GM21528 (cell line): ENCODE data around the gene CACNG4.
"Not testable (repeated sequence)": the region's sequence is repeated elsewhere in the genome, so short reads cannot be mapped to it uniquely, and the experiment has no call there.

Source experiments
- ATAC-seq: cut with Tn5 transposase; IDR thresholded peaks from one replicate; pipeline ENCODE4 v1.9.1; 2021; ENCODE audit warnings: mild to moderate bottlenecking, moderate library complexity; ENCODE audit not compliant: unreplicated experiment, low FRiP score

CACNG4 gene

DNA sequence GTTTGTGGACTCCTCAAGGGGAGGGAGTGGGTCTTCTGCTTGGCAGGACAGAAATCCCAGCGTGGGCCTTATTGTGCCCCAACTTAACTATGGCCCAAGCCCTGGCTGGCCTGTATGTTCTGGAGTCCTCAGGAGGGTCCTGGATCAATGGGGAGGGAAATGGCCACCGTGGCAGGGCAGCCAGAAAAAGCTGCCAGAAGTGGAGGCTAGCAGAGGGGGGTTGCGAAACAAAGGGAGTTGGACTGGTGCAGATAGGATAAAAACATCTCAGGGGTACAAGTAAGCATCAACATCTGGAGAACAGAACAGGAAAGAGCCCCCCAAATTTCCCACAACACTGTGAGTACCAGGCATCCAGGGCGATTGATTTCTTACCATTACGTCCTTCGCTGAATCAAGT is 76.1 kb downstream of the CACNG4 start:
- no peak for ATAC-seq

GRCh38 chr17:67041119-67041518 is 76.6 kb downstream of the CACNG4 start:
- ATAC-seq: not testable (repeated sequence)

- no peak for ATAC-seq
Observed at GRCh38 chr17:67041531-67041930, 77.0 kb downstream of the CACNG4 start.

- ATAC-seq: no peak
Observed at GRCh38 chr17:67041941-67042899, 77.7 kb downstream of the CACNG4 start.

DNA sequence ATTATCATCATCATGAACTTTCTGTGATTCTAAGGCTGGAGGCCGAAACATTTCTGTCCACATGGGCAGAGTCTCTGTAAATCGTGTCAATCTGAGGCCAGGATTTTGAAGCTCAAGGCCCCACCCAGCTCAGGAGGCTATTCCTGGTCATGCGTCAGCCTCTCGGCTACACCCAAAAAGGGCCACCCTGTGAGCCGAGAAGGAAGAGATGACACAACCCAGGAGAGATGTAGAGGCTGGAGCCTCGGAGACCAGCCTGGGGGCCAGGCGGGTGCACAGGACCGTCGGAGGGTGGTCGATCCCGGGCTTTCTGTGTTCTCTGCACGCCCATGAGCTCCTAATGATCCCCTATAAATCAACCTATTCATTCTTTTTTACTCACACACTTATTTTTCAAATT is 78.8 kb downstream of the CACNG4 start:
- ATAC-seq: no peak

DNA sequence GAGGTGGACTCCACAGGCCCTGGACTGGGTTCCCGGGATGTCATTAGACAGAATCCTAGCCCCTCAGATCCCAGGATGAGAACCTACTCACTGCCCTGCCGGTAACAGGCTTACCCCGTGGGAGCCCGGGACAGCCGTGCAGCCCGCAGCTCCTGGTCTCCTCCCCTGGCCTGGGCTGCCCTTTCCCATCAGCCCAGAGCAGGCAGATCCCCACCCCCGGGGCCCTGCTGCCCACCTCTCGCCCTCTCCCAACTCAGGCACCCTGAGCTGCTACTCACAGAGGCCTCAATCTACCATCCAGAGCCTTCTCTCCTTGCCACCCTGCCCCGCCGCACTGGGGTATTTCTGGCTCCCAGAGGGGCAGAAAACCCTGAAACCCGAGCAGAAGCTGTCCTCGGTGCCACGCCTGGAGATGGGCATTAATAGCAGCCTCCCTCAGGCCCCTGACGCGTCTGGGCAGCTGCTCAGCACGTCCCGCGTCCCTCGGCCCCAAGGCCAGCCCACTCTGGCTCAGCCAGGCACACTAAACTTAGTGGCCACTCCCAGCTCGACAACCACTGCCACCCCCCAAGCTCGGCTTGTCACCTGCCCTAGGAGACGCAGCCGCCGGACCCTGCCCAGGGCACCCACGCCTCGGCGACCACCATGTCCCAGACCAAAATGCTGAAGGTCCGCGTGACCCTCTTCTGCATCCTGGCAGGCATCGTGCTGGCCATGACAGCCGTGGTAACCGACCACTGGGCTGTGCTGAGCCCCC is 79.7 kb downstream of the CACNG4 start, which contains the start of gene CACNG1:
Gene CACNG1 (plus strand): TSS at position 539 of the 757 bp plus-strand sequence. CDS start 107 bp downstream, at position 646.
- no peak for ATAC-seq

GRCh38 chr17:67044940-67045339 is 80.4 kb downstream of the CACNG4 start:
- ATAC-seq: no peak

GRCh38 chr17:67046398-67046797 is 81.9 kb downstream of the CACNG4 start:
- ATAC-seq: no peak

- no peak for ATAC-seq
Observed at GRCh38 chr17:67047382-67047781, 82.9 kb downstream of the CACNG4 start.

GRCh38 chr17:67049025-67049739 is 84.7 kb downstream of the CACNG4 start:
- ATAC-seq: no peak

DNA sequence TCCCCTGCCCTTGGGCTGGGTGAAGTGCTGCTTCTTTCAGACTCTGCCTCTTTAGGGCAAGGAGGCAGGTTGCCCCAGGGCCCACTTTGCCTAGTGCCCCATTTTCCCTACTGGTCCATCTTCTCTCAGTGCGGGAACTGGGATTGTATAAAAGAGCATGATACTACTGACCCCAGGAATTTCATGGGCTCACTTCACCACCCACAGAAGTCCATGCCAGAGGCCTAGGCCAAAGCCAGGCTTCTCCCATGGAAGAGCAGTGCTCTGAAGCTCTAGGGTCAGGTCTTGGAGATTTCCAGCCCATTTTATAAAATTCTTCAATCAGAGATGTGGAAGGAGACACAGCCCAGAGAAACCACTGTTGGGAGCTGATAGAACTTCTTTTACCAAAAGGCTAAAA is 85.6 kb downstream of the CACNG4 start:
- no peak for ATAC-seq

- no peak for ATAC-seq
Observed at GRCh38 chr17:67050471-67051154, 86.1 kb downstream of the CACNG4 start.

- no peak for ATAC-seq
Observed at GRCh38 chr17:67051155-67051538, 86.6 kb downstream of the CACNG4 start.

- ATAC-seq: no peak
Observed at GRCh38 chr17:67051837-67052236, 87.3 kb downstream of the CACNG4 start.

DNA sequence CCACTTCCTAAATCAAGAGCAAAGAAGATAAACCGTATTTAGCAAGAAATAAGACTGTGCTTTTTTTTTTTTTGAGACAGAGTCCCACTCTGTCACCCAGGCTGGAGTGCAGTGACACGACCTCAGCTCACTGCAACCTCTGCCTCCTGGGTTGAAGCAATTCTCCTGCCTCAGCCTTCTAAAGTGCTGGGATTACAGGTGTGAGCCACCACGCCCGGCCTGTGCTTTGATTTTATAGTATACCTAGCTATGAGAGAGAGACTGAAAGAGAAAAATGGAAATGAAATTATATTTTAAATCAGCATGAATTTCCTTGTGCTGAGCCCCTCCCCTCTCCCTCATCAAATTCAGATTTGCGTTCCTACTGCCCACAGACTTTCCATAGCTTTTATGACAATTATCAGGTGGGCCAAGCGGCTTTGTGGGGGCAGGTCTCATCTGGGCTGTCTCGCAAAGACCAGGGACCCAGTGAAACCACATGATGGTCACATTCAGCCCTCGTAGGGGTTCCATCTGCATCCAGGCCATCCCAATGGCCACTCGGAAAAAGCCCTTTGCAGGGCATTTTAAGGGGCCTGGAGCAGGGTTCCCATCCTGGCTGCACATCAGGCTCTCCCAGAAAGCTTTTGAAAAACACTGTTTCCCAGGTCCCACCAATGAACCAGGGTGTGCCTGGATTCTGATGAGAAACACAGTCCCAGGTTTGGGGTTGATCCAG is 88.4 kb downstream of the CACNG4 start:
- ATAC-seq: no peak

- ATAC-seq: no peak
Observed at GRCh38 chr17:67053438-67054000, 89.0 kb downstream of the CACNG4 start.

GRCh38 chr17:67054011-67054591 is 89.6 kb downstream of the CACNG4 start:
- ATAC-seq: no peak

- no peak for ATAC-seq
Observed at GRCh38 chr17:67054608-67055007, 90.1 kb downstream of the CACNG4 start.

- no peak for ATAC-seq
Observed at GRCh38 chr17:67055041-67055443, 90.5 kb downstream of the CACNG4 start.
